CD8-positive, alpha-beta memory T cell (primary cell): Measurements from ENCODE around the gene BTN2A1. TPM values are rescaled to one million over a fixed set of nuclear protein-coding genes. Genes with fewer than 3 reads are reported as not detected.

Experiments
- CTCF ChIA-PET: fragments of 350-600 bp; sonication (Branson Sonifier 250); formaldehyde crosslinking; loops from one replicate; lab custom pipeline; 2021; ENCODE audit warnings: antibody characterized with exemption; lab: Charles Lee
- POLR2A ChIA-PET: fragments of 350-600 bp; sonication (Branson Sonifier 250); formaldehyde crosslinking; loops from one replicate; lab custom pipeline; 2021; ENCODE audit warnings: antibody characterized with exemption; lab: Charles Lee
- DNase-seq, 5 donors: peaks; one replicate each; pipeline versions ENCODE4 v3.0.0 to v3.0.0-alpha.2; 2020 to 2022; ENCODE audit warnings: mixed read lengths in 1 of 5
- H3K27ac ChIP-seq: one replicate; pipeline ENCODE4 v1.7.0; 2013; ENCODE audit warnings: low read depth, mild to moderate bottlenecking, low read length, moderate library complexity
- H3K27me3 ChIP-seq: 2 replicates; pipeline ENCODE4 v1.7.0; 2013; ENCODE audit warnings: low read length, mild to moderate bottlenecking; ENCODE audit not compliant: insufficient read depth, poor library complexity, severe bottlenecking
- H3K36me3 ChIP-seq: 2 replicates; pipeline ENCODE4 v1.7.0; 2013; ENCODE audit warnings: mild to moderate bottlenecking, low read length, moderate library complexity; ENCODE audit not compliant: insufficient read depth
- H3K4me1 ChIP-seq: 2 replicates; pipeline ENCODE4 v1.7.0; 2013; ENCODE audit warnings: mild to moderate bottlenecking, low read length, moderate library complexity; ENCODE audit not compliant: insufficient read depth
- H3K4me3 ChIP-seq: 2 replicates; pipeline ENCODE4 v1.7.0; 2013; ENCODE audit warnings: mild to moderate bottlenecking, low read length
- H3K9me3 ChIP-seq: 2 replicates; pipeline ENCODE4 v1.7.0; 2013; ENCODE audit warnings: mild to moderate bottlenecking, low read length
- H3K27ac Mint-ChIP-seq, 8 donors: one replicate each; pipeline ENCODE4 v1.8.0; 2020 to 2021; ENCODE audit warnings: mixed read lengths in 8 of 8, mild to moderate bottlenecking in 6 of 8, inconsistent platforms in 3 of 8, moderate library complexity in 3 of 8
- H3K27me3 Mint-ChIP-seq, 2 donors: one replicate each; pipeline ENCODE4 v1.8.0; 2020 to 2021; ENCODE audit warnings: mixed read lengths in 2 of 2, mild to moderate bottlenecking in 1 of 2, moderate library complexity in 1 of 2
- H3K36me3 Mint-ChIP-seq, 3 donors: one replicate each; pipeline ENCODE4 v1.8.0; 2020 to 2021; ENCODE audit warnings: mixed read lengths in 3 of 3, inconsistent platforms in 1 of 3, mild to moderate bottlenecking in 1 of 3
- H3K4me1 Mint-ChIP-seq, 3 donors: one replicate each; pipeline ENCODE4 v1.8.0; 2020 to 2021; ENCODE audit warnings: mixed read lengths in 3 of 3, inconsistent platforms in 1 of 3, mild to moderate bottlenecking in 1 of 3
- H3K4me3 Mint-ChIP-seq, 7 donors: one replicate each; pipeline ENCODE4 v1.8.0; 2020 to 2021; ENCODE audit warnings: mixed read lengths in 7 of 7, mild to moderate bottlenecking in 6 of 7, moderate library complexity in 4 of 7, inconsistent platforms in 2 of 7
- H3K9me3 Mint-ChIP-seq, 5 donors: one replicate each; pipeline ENCODE4 v1.8.0; 2020 to 2022; ENCODE audit warnings: mixed read lengths in 5 of 5, mild to moderate bottlenecking in 3 of 5, moderate library complexity in 2 of 5, inconsistent platforms in 1 of 5
- polyA plus RNA-seq: library from polyadenylated mRNA; unstranded; fragments of 300-500 nt; fragmentation: Illumina TruSeq; gene quantifications from one replicate; pipeline ENCODE4 v1.2.3, GENCODE V29; 2021
- total RNA-seq, 2 experiments: library from RNA; stranded (reverse); gene quantifications; one replicate each; pipeline ENCODE4 v1.2.3, GENCODE V29; 2021

BTN2A1 gene
- total and polyA plus RNA-seq, 3 experiments from 2014 or later = 14.4 to 26.4 (median 24.0) TPM

DNA sequence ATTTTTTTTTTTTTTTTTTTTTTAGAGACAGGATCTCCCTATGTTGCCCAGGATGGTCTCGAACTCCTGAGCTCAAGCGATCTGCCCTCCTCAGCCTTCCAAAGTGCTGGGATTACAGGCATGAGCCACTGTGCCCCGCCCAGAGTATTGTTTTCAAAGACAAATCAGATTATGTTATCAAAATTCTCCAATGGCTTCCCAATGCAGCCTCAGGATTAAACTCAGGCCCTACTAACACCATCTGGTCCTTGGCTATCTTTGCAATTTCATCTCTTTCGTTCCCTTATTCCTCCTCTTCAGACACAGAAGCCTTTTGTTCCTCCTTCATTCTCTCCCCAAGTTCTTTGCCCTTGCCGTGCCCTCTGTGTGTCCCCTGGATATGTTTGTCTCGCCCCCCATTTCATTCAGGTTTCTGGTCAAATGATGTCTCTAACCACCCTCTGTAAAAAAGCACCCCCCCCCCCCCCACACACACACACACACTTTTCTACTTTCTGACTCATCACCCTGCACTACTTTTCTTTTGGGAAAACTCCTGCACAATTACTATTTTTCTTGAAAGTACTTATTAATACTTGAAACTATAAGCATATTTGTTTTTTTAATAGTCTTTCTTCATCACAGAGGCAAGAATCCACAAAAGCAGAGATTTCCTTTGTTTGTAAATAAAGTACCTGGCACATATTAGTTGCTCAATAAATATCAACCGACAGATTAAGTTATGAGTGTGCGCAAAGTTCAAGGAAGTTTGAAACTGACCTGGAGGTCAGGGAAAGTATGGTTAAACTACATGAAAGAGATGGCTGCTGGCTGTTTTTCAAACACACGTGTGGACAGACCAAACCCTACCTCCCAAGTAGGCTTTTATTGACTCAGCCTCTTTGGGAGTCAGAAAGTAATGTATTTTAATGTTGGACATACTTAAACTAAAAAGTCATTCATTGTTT lies 59.0 kb downstream of the BTN2A1 start:
- Histone ChIP-seq H3K4me1 (peaks cover 7% of the 10 kb centered on the region), H3K27me3 (no peaks in the 10 kb centered on the region), H3K4me3 (no peak overlapping the region), H3K27ac (no peak overlapping the region), H3K36me3 (no peaks in the 10 kb centered on the region), H3K9me3 (no peaks in the 10 kb centered on the region)
- Mint-ChIP-seq H3K36me3 (peaks cover 0 to 5% (median 0%) of the 10 kb centered on the region in 3 donors), H3K27me3 (peaks cover 0 to 9% of the 10 kb centered on the region in 2 donors), H3K4me3 (peak overlapping the region in 1 of 7 donors; percentile 24), H3K9me3 (peaks cover 0 to 3% (median 0%) of the 10 kb centered on the region in 5 donors), H3K27ac (peak overlapping the region in 1 of 8 donors; percentile 63), H3K4me1 (peaks cover 10 to 17% (median 14%) of the 10 kb centered on the region in 3 donors)
- ChIA-PET POLR2A (no interaction called here), CTCF (no interaction called here)
- no peak for DNase-seq

Other genes with a start within 250 kb of the BTN2A1 start
- gene BTN3A2, start 92.8 kb upstream of the BTN2A1 start, total RNA-seq = 10 to 100 TPM; 36.4 to 38.7 TPM
- gene BTN3A2, start 92.8 kb upstream of the BTN2A1 start, polyA plus RNA-seq = 174 TPM
- 10 to 100 TPM; 18.0 to 19.0 TPM for gene BTN2A2, start 74.8 kb upstream of the BTN2A1 start, total RNA-seq
- gene BTN2A2, start 74.8 kb upstream of the BTN2A1 start, polyA plus RNA-seq = 6.8 TPM
- 10 to 100 TPM; 30.8 to 31.5 TPM for gene BTN3A1, start 55.7 kb upstream of the BTN2A1 start, total RNA-seq
- gene BTN3A1, start 55.7 kb upstream of the BTN2A1 start, polyA plus RNA-seq = 85.0 TPM
- gene BTN3A3, start 17.5 kb upstream of the BTN2A1 start, total RNA-seq = 10 to 100 TPM; 32.8 to 37.1 TPM
- gene BTN3A3, start 17.5 kb upstream of the BTN2A1 start, polyA plus RNA-seq = 75.5 TPM
- gene BTN1A1, start 42.3 kb downstream of the BTN2A1 start, total RNA-seq = under 1 TPM in 1 of 2 experiments, not detected in 1; 0.09 TPM
- gene BTN1A1, start 42.3 kb downstream of the BTN2A1 start, polyA plus RNA-seq = not detected
- gene HMGN4, start 80.4 kb downstream of the BTN2A1 start, total RNA-seq = 10 to 100 TPM; 90.0 to 91.4 TPM
- gene HMGN4, start 80.4 kb downstream of the BTN2A1 start, polyA plus RNA-seq = 166 TPM
- gene ABT1, start 139.0 kb downstream of the BTN2A1 start, total RNA-seq = 10 to 100 TPM; 34.5 to 36.1 TPM
- gene ABT1, start 139.0 kb downstream of the BTN2A1 start, polyA plus RNA-seq = 39.7 TPM
- 10 to 100 TPM; 13.7 to 15.2 TPM for gene ZNF322, start 201.8 kb downstream of the BTN2A1 start, total RNA-seq
- gene ZNF322, start 201.8 kb downstream of the BTN2A1 start, polyA plus RNA-seq = 9.9 TPM